ENCODE measurements around the gene VEGFC.

The VEGFC gene

DNA sequence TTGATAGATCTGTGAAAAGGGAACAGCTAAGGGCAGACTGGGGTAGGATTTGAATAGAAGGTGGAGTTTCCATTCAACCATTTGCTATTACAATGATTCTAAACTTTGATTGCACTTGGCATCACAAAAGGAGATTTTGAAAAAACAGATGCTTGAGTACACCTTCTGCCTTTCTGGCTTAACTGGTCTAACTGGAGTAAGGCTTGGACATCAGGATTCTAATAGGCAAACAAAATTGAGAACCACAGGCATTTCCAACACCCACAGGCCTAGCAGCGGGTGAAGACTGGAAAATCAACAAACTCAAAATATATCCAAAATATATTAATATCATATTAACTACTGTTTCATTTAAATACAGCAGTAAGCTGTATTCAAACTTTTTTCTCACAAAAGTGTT is 1.9 kb upstream of the VEGFC start:
- H3K56ac ChIP-seq (ENCODE audit: low read length), result no peak overlapping the region
- H3K79me2 ChIP-seq (ENCODE audit: control insufficient read depth, insufficient read depth, low read length), result no peaks in the 10 kb centered on the region
- no peak overlapping the region for H3K18ac ChIP-seq (ENCODE audit: low read length)
- no peak overlapping the region for H3K9ac ChIP-seq (ENCODE audit: low read length)
- no peaks in the 10 kb centered on the region for H3K4me1 ChIP-seq (ENCODE audit: control insufficient read depth, low read depth, low read length)
- H2BK120ac ChIP-seq (ENCODE audit: low read depth, low read length), result no peak overlapping the region
- H4K5ac ChIP-seq (ENCODE audit: low read length), result no peak overlapping the region
- no peak overlapping the region for H3K4me2 ChIP-seq (ENCODE audit: low read length)
- H3K79me1 ChIP-seq (ENCODE audit: low read length), result no peaks in the 10 kb centered on the region
- H3K27ac ChIP-seq (ENCODE audit: low read depth, low read length), result no peak overlapping the region
- WGBS (ENCODE audit: extremely low coverage, insufficient coverage, low lambda C conversion rate), result no CpG with 5 or more reads among the region's 1 CpG
- no peak for DNase-seq
- no peak overlapping the region for H2BK5ac ChIP-seq (ENCODE audit: low read length)
- H3K27me3 ChIP-seq (ENCODE audit: insufficient read depth, low read length, poor library complexity), result peaks cover 8% of the 10 kb centered on the region
- no peak overlapping the region for H2BK15ac ChIP-seq (replicated peaks; ENCODE audit: low read depth)
- H2AK5ac ChIP-seq (ENCODE audit: low read length), result no peak overlapping the region
- H3K4ac ChIP-seq (ENCODE audit: low read depth, low read length), result no peak overlapping the region
- no peak overlapping the region for H3K23ac ChIP-seq (ENCODE audit: low read length)
- no peak overlapping the region for H3K4me3 ChIP-seq (ENCODE audit: low read length)
- H3K36me3 ChIP-seq (ENCODE audit: control insufficient read depth, insufficient read depth, low read length), result no peaks in the 10 kb centered on the region
- H4K8ac ChIP-seq (ENCODE audit: low read depth, low read length), result no peak overlapping the region

DNA sequence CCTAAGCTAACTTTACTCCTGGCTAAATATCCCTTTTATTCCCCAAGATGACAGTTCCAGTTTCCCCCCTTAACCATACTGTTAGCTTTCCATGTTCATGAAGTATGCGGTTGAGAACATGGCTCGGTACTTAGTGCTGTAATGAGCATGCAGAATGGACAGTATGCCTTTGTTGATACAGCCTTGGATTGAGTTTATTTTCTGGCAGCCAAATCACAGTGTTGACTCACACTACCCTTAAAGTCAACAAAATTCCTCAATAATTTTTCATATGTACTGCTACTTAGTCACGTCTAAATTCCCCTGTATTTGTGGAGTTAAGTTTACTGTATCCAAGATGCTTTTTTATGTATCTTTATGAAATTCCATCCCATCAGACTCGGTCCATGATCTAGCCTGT is 1.4 kb upstream of the VEGFC start:
- Histone ChIP-seq H3K4ac (ENCODE audit: low read depth, low read length) (no peak overlapping the region), H2BK120ac (ENCODE audit: low read depth, low read length) (no peak overlapping the region), H3K4me1 (ENCODE audit: control insufficient read depth, low read depth, low read length) (no peaks in the 10 kb centered on the region), H2BK5ac (ENCODE audit: low read length) (no peak overlapping the region), H3K9ac (ENCODE audit: low read length) (no peak overlapping the region), H3K4me2 (ENCODE audit: low read length) (no peak overlapping the region), H2BK15ac (replicated peaks; ENCODE audit: low read depth) (no peak overlapping the region), H3K4me3 (ENCODE audit: low read length) (no peak overlapping the region), H2AK5ac (ENCODE audit: low read length) (no peak overlapping the region), H3K18ac (ENCODE audit: low read length) (no peak overlapping the region), H3K56ac (ENCODE audit: low read length) (no peak overlapping the region), H3K23ac (ENCODE audit: low read length) (no peak overlapping the region), H3K27ac (ENCODE audit: low read depth, low read length) (no peak overlapping the region), H3K27me3 (ENCODE audit: insufficient read depth, low read length, poor library complexity) (peaks cover 8% of the 10 kb centered on the region), H4K5ac (ENCODE audit: low read length) (no peak overlapping the region), H3K79me1 (ENCODE audit: low read length) (no peaks in the 10 kb centered on the region), H3K36me3 (ENCODE audit: control insufficient read depth, insufficient read depth, low read length) (no peaks in the 10 kb centered on the region), H4K8ac (ENCODE audit: low read depth, low read length) (no peak overlapping the region), H3K79me2 (ENCODE audit: control insufficient read depth, insufficient read depth, low read length) (no peaks in the 10 kb centered on the region)
- no CpG with 5 or more reads among the region's 4 CpGs for WGBS (ENCODE audit: extremely low coverage, insufficient coverage, low lambda C conversion rate)
- DNase-seq, result no peak

DNA sequence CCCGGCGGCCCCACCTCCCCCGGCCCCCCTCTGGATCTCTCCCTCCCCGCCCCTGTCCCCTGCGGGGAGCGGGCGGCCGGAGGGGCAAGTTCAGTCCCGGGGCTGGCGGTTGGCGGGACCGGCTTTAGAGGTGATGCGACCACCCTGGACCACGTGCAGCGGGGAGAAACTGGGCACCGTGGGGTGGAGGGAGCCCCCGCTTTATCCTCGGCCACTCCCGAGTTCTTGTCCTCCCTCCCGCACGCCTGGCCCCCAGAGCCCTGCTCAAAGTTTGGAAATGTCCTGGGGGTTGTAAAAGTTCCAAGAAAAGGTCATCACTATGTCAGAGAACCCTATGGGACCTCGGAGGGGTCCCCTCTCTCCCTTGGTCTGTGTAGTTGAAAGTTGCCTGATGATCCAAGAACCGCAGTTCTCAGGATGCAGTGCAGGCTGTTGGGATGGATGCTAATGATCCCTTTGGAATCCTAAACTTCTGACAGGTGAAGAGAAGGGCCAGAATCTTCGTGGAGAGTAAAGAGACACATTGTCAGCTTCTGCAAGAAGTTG is 411 bp upstream of the VEGFC start:
- H2BK15ac ChIP-seq (replicated peaks; ENCODE audit: low read depth), result no peak overlapping the region
- H3K27ac ChIP-seq (ENCODE audit: low read depth, low read length), result no peak overlapping the region
- H3K9ac ChIP-seq (ENCODE audit: low read length), result no peak overlapping the region
- no peak overlapping the region for H4K5ac ChIP-seq (ENCODE audit: low read length)
- peaks cover 8% of the 10 kb centered on the region for H3K27me3 ChIP-seq (ENCODE audit: insufficient read depth, low read length, poor library complexity)
- H3K4ac ChIP-seq (ENCODE audit: low read depth, low read length), result no peak overlapping the region
- no peaks in the 10 kb centered on the region for H3K79me1 ChIP-seq (ENCODE audit: low read length)
- H3K4me3 ChIP-seq (ENCODE audit: low read length), result no peak overlapping the region
- peak overlapping the region; percentile 52 for H3K56ac ChIP-seq (ENCODE audit: low read length)
- H4K8ac ChIP-seq (ENCODE audit: low read depth, low read length), result no peak overlapping the region
- H3K36me3 ChIP-seq (ENCODE audit: control insufficient read depth, insufficient read depth, low read length), result no peaks in the 10 kb centered on the region
- WGBS (ENCODE audit: extremely low coverage, insufficient coverage, low lambda C conversion rate), result no CpG with 5 or more reads among the region's 24 CpGs
- no peak for DNase-seq
- no peak overlapping the region for H2BK120ac ChIP-seq (ENCODE audit: low read depth, low read length)
- no peak overlapping the region for H3K23ac ChIP-seq (ENCODE audit: low read length)
- H3K4me1 ChIP-seq (ENCODE audit: control insufficient read depth, low read depth, low read length), result no peaks in the 10 kb centered on the region
- no peak overlapping the region for H2BK5ac ChIP-seq (ENCODE audit: low read length)
- no peak overlapping the region for H2AK5ac ChIP-seq (ENCODE audit: low read length)
- peak overlapping the region; percentile 58 for H3K4me2 ChIP-seq (ENCODE audit: low read length)
- H3K79me2 ChIP-seq (ENCODE audit: control insufficient read depth, insufficient read depth, low read length), result no peaks in the 10 kb centered on the region
- no peak overlapping the region for H3K18ac ChIP-seq (ENCODE audit: low read length)

DNA sequence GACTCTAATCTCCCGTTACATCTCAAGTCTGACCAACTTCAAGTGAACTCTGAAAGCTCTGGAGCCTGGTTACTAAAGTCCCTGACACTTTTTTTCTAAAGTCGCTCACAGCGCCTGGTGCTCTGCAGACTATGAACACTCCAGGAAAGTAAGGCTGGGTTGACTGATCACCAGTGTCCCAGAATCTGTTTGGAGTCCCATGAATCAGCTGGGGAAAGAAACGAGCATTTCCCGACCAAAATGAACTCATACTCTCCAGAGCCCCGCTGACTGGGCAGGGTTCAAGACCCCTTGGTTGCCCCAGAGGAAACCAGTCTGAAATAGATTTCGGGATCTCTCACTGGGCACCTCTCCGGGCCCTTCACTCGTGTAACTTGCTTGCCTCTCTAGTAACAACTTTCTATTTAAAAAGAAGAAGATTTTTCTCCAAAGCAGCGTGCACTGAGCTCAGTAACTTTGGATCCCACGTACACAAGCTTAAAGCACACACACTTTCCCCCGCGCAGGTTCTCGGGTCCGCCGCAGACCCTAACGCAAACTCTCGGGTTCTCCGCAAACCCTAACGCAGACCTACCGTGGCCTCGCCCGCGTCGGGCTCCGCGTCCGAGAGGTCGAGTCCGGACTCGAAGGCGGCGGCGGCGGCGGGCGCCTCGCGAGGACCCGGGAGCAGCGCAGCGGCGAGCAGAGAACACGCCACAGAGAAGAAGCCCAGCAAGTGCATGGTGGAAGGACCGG is 964 bp downstream of the VEGFC start:
- no peak overlapping the region for H3K4ac ChIP-seq (ENCODE audit: low read depth, low read length)
- no peak overlapping the region for H2AK5ac ChIP-seq (ENCODE audit: low read length)
- H3K56ac ChIP-seq (ENCODE audit: low read length), result peak overlapping the region; percentile 70
- H4K8ac ChIP-seq (ENCODE audit: low read depth, low read length), result no peak overlapping the region
- H3K4me2 ChIP-seq (ENCODE audit: low read length), result peak overlapping the region; percentile 83
- WGBS (ENCODE audit: extremely low coverage, insufficient coverage, low lambda C conversion rate), result no CpG with 5 or more reads among the region's 45 CpGs
- H2BK120ac ChIP-seq (ENCODE audit: low read depth, low read length), result no peak overlapping the region
- H3K79me1 ChIP-seq (ENCODE audit: low read length), result no peaks in the 10 kb centered on the region
- peak overlapping the region; percentile 66 for H3K23ac ChIP-seq (ENCODE audit: low read length)
- H3K36me3 ChIP-seq (ENCODE audit: control insufficient read depth, insufficient read depth, low read length), result no peaks in the 10 kb centered on the region
- no peak overlapping the region for H2BK15ac ChIP-seq (replicated peaks; ENCODE audit: low read depth)
- H4K5ac ChIP-seq (ENCODE audit: low read length), result no peak overlapping the region
- peaks cover 8% of the 10 kb centered on the region for H3K27me3 ChIP-seq (ENCODE audit: insufficient read depth, low read length, poor library complexity)
- peak overlapping the region; percentile 33 for H3K4me3 ChIP-seq (ENCODE audit: low read length)
- DNase-seq, result peak; percentile 28
- H3K18ac ChIP-seq (ENCODE audit: low read length), result peak overlapping the region; percentile 95
- no peaks in the 10 kb centered on the region for H3K4me1 ChIP-seq (ENCODE audit: control insufficient read depth, low read depth, low read length)
- no peaks in the 10 kb centered on the region for H3K79me2 ChIP-seq (ENCODE audit: control insufficient read depth, insufficient read depth, low read length)
- no peak overlapping the region for H3K27ac ChIP-seq (ENCODE audit: low read depth, low read length)
- H3K9ac ChIP-seq (ENCODE audit: low read length), result peak overlapping the region; percentile 54
- H2BK5ac ChIP-seq (ENCODE audit: low read length), result no peak overlapping the region

DNA sequence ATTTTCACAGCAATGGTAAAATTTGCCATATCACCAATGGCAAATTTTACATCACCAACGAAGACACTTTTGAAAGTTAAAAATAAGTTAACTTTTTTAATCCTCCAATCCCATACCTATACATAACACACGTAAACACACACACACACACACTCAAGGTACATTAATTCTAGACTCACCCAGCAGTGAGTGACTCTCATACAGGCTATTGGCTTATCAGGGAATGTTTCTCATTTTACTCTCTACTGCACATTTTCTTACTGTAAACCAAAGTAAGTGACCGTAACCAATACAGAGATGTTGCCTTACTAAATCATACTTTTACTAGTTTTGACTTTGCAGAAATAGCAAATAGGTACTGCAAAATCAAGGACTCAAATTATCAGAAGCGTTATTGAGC is 2.3 kb downstream of the VEGFC start:
- Histone ChIP-seq H3K36me3 (ENCODE audit: control insufficient read depth, insufficient read depth, low read length) (no peaks in the 10 kb centered on the region), H3K23ac (ENCODE audit: low read length) (no peak overlapping the region), H3K4me2 (ENCODE audit: low read length) (no peak overlapping the region), H3K4me1 (ENCODE audit: control insufficient read depth, low read depth, low read length) (no peaks in the 10 kb centered on the region), H3K9ac (ENCODE audit: low read length) (no peak overlapping the region), H3K4ac (ENCODE audit: low read depth, low read length) (no peak overlapping the region), H4K8ac (ENCODE audit: low read depth, low read length) (no peak overlapping the region), H3K79me2 (ENCODE audit: control insufficient read depth, insufficient read depth, low read length) (no peaks in the 10 kb centered on the region), H3K27ac (ENCODE audit: low read depth, low read length) (no peak overlapping the region), H2BK5ac (ENCODE audit: low read length) (no peak overlapping the region), H3K56ac (ENCODE audit: low read length) (no peak overlapping the region), H4K5ac (ENCODE audit: low read length) (no peak overlapping the region), H2BK120ac (ENCODE audit: low read depth, low read length) (no peak overlapping the region), H3K79me1 (ENCODE audit: low read length) (no peaks in the 10 kb centered on the region), H3K4me3 (ENCODE audit: low read length) (no peak overlapping the region), H2AK5ac (ENCODE audit: low read length) (no peak overlapping the region), H2BK15ac (replicated peaks; ENCODE audit: low read depth) (no peak overlapping the region), H3K27me3 (ENCODE audit: insufficient read depth, low read length, poor library complexity) (peaks cover 8% of the 10 kb centered on the region), H3K18ac (ENCODE audit: low read length) (no peak overlapping the region)
- WGBS (ENCODE audit: extremely low coverage, insufficient coverage, low lambda C conversion rate), result no CpG with 5 or more reads among the region's 4 CpGs
- DNase-seq, result no peak

DNA sequence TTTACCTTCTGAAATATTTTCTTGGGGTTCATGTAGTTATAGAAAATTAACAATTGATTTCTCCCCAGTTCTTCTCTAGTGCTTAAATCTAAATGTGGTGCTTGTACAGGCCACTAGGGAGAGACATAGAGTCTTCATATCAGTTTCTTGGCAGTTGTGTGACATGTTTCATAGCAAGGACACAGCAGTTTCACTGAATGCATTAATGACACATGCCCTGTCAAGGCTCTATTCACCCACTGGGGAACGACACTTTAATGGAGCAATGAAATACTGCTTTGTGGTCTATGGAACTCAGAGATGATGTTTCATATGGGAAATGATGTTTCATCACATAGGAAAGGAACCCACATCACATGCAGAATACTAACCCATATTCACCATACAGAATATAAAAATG is 2.8 kb downstream of the VEGFC start:
- H3K4me2 ChIP-seq (ENCODE audit: low read length), result no peak overlapping the region
- no peak overlapping the region for H3K23ac ChIP-seq (ENCODE audit: low read length)
- no peak overlapping the region for H3K4me3 ChIP-seq (ENCODE audit: low read length)
- no peak overlapping the region for H3K56ac ChIP-seq (ENCODE audit: low read length)
- no peak overlapping the region for H4K5ac ChIP-seq (ENCODE audit: low read length)
- H3K9ac ChIP-seq (ENCODE audit: low read length), result no peak overlapping the region
- DNase-seq, result peak; percentile 51
- H3K79me1 ChIP-seq (ENCODE audit: low read length), result no peaks in the 10 kb centered on the region
- H3K4ac ChIP-seq (ENCODE audit: low read depth, low read length), result no peak overlapping the region
- no peak overlapping the region for H2BK120ac ChIP-seq (ENCODE audit: low read depth, low read length)
- H3K79me2 ChIP-seq (ENCODE audit: control insufficient read depth, insufficient read depth, low read length), result no peaks in the 10 kb centered on the region
- no peak overlapping the region for H3K18ac ChIP-seq (ENCODE audit: low read length)
- peaks cover 8% of the 10 kb centered on the region for H3K27me3 ChIP-seq (ENCODE audit: insufficient read depth, low read length, poor library complexity)
- H3K36me3 ChIP-seq (ENCODE audit: control insufficient read depth, insufficient read depth, low read length), result no peaks in the 10 kb centered on the region
- no CpG with 5 or more reads among the region's 1 CpG for WGBS (ENCODE audit: extremely low coverage, insufficient coverage, low lambda C conversion rate)
- H3K4me1 ChIP-seq (ENCODE audit: control insufficient read depth, low read depth, low read length), result no peaks in the 10 kb centered on the region
- H2AK5ac ChIP-seq (ENCODE audit: low read length), result no peak overlapping the region
- no peak overlapping the region for H2BK5ac ChIP-seq (ENCODE audit: low read length)
- H4K8ac ChIP-seq (ENCODE audit: low read depth, low read length), result no peak overlapping the region
- H3K27ac ChIP-seq (ENCODE audit: low read depth, low read length), result no peak overlapping the region
- no peak overlapping the region for H2BK15ac ChIP-seq (replicated peaks; ENCODE audit: low read depth)
